Glutamatergic neuron (in vitro differentiated cells): ENCODE data around the gene PTOV1. TPM values are rescaled to one million over a fixed set of nuclear protein-coding genes. Genes with fewer than 3 reads are reported as not detected.

Source experiments
- DNase-seq: peaks from one replicate; pipeline ENCODE4 v3.0.0; 2022
- H3K27ac Mint-ChIP-seq: one replicate; pipeline ENCODE4 v1.8.0; 2020; ENCODE audit warnings: mild to moderate bottlenecking, mixed read lengths, inconsistent platforms; ENCODE audit not compliant: unreplicated experiment
- H3K27me3 Mint-ChIP-seq: one replicate; pipeline ENCODE4 v1.8.0; 2020; ENCODE audit warnings: mild to moderate bottlenecking, moderate library complexity, mixed read lengths, inconsistent platforms; ENCODE audit not compliant: unreplicated experiment
- H3K36me3 Mint-ChIP-seq: one replicate; pipeline ENCODE4 v1.8.0; 2020; ENCODE audit warnings: mild to moderate bottlenecking, mixed read lengths, inconsistent platforms; ENCODE audit not compliant: unreplicated experiment
- H3K4me1 Mint-ChIP-seq: one replicate; pipeline ENCODE4 v1.8.0; 2020; ENCODE audit warnings: mild to moderate bottlenecking, low read depth, mixed read lengths, inconsistent platforms; ENCODE audit not compliant: unreplicated experiment
- H3K4me3 Mint-ChIP-seq: one replicate; pipeline ENCODE4 v1.8.0; 2020; ENCODE audit warnings: mild to moderate bottlenecking, mixed read lengths, inconsistent platforms; ENCODE audit not compliant: unreplicated experiment
- H3K9me3 Mint-ChIP-seq: one replicate; pipeline ENCODE4 v1.8.0; 2020; ENCODE audit warnings: mild to moderate bottlenecking, moderate library complexity, mixed read lengths, inconsistent platforms; ENCODE audit not compliant: unreplicated experiment
- CTCF ChIP-seq: fragments of 200-600 bp; sonication (generic); IDR thresholded peaks from one replicate; pipeline ENCODE4 v1.5.0; 2021; ENCODE audit not compliant: partially characterized antibody, unreplicated experiment
- long read RNA-seq: library from polyadenylated mRNA; unstranded; transcript quantifications from one replicate; pipeline ENCODE4 v2.0.0, GENCODE V29; 2020; ENCODE audit not compliant: unreplicated experiment
- total RNA-seq: library from RNA; stranded (reverse); fragmentation: NEBNext Ultra II Directional; extraction: Animal tissue kit (Norgen Biotek cat#: 25700); gene quantifications from one replicate; pipeline ENCODE4 v1.2.1, GENCODE V29; 2021; ENCODE audit not compliant: unreplicated experiment

PTOV1 gene
- 342 TPM for total RNA-seq
- long read RNA-seq, transcript PTOV1-220 (13 exons, 1,587 nt) = minor isoform, 23 of 285 reads
- long read RNA-seq, transcript PTOV1-212 (13 exons, 1,577 nt) = major isoform, 199 of 285 reads
- long read RNA-seq, transcript PTOV1-210 (13 exons, 1,438 nt) = minor isoform, 8 of 285 reads
- long read RNA-seq, partial matches to known transcripts = 22 of 285 reads
- long read RNA-seq, other reads (novel, unspliced or antisense) = 31 of 285 reads

GRCh38 chr19:49850487-49851342 lies at the start of gene PTOV1:
TSS of gene PTOV1 (plus strand) at chr19:49851159.
- TF ChIP-seq CTCF = no peak
- H3K9me3 Mint-ChIP-seq = peaks cover 18% of the 10 kb centered on the region
- peaks cover 5% of the 10 kb centered on the region for H3K36me3 Mint-ChIP-seq
- peaks cover 14% of the 10 kb centered on the region for H3K27me3 Mint-ChIP-seq
- peak within 1 kb of the TSS; percentile 97 for H3K4me3 Mint-ChIP-seq
- peak within 1 kb of the TSS; percentile 83 for H3K27ac Mint-ChIP-seq
- peaks cover 17% of the 10 kb centered on the region for H3K4me1 Mint-ChIP-seq
- DNase-seq = peak; percentile 92

GRCh38 chr19:49801401-49801888 lies 49.5 kb upstream of the PTOV1 start:
- H3K27ac Mint-ChIP-seq = peak overlapping the region; percentile 33
- no peak overlapping the region for H3K4me3 Mint-ChIP-seq
- peaks cover 7% of the 10 kb centered on the region for H3K27me3 Mint-ChIP-seq
- peaks cover 3% of the 10 kb centered on the region for H3K4me1 Mint-ChIP-seq
- no peak for DNase-seq
- TF ChIP-seq CTCF = no peak
- H3K9me3 Mint-ChIP-seq = peaks cover 8% of the 10 kb centered on the region
- peaks cover 8% of the 10 kb centered on the region for H3K36me3 Mint-ChIP-seq

GRCh38 chr19:49801966-49802661 lies 48.8 kb upstream of the PTOV1 start:
- Mint-ChIP-seq H3K4me3 (peak overlapping the region; percentile 80), H3K36me3 (peaks cover 4% of the 10 kb centered on the region), H3K27me3 (peaks cover 4% of the 10 kb centered on the region), H3K9me3 (peaks cover 8% of the 10 kb centered on the region), H3K27ac (peak overlapping the region; percentile 95), H3K4me1 (peaks cover 3% of the 10 kb centered on the region)
- peak; percentile 82 for DNase-seq
- TF ChIP-seq CTCF = no peak

- peaks cover 4% of the 10 kb centered on the region for H3K36me3 Mint-ChIP-seq
- TF ChIP-seq CTCF = no peak
- peaks cover 5% of the 10 kb centered on the region for H3K4me1 Mint-ChIP-seq
- H3K4me3 Mint-ChIP-seq = peak overlapping the region; percentile 42
- no peak for DNase-seq
- no peak overlapping the region for H3K27ac Mint-ChIP-seq
- peaks cover 7% of the 10 kb centered on the region for H3K9me3 Mint-ChIP-seq
- H3K27me3 Mint-ChIP-seq = peaks cover 2% of the 10 kb centered on the region
Measured at GRCh38 chr19:49802836-49803528, 48.0 kb upstream of the PTOV1 start.
